Measurements from ENCODE around the gene PKD2.

- TF ChIP-seq CTCF (IDR thresholded peaks at IDR 0.05 in 8 of 11, conservative IDR thresholded peaks at IDR 0.05 in 3 of 11) (no peak), POLR2A (IDR thresholded peaks at IDR 0.05) (no peak)
Observed at GRCh38 chr4:88022289-88022688, 14.9 kb downstream of the PKD2 start.

Measured in spleen (tissue), 7 donors.